PC-9 (cell line): ENCODE measurements around the gene KLHL40.

ENCODE experiments used
- CTCF ChIP-seq: fragments of 200-600 bp; sonication (generic); conservative IDR thresholded peaks from 2 replicates; pipeline ENCODE4 v1.6.1; 2017; ENCODE audit warnings: mixed run types, antibody characterized with exemption, mild to moderate bottlenecking, moderate library complexity
- EZH2 ChIP-seq: fragments of 200-600 bp; sonication (generic); IDR thresholded peaks from 2 replicates; pipeline ENCODE4 v1.8.0; 2017; ENCODE audit warnings: antibody characterized with exemption, low read depth

GRCh38 chr3:42685363-42685881 lies at the start of gene KLHL40:
- TF ChIP-seq CTCF (no peak), EZH2 (no peak)
